Neural progenitor cell (in vitro differentiated cells): ENCODE data around the gene COL8A1.

Source experiments
- CTCF ChIP-seq: fragments of 200-600 bp; sonication (generic); IDR thresholded peaks from 2 replicates; pipeline ENCODE4 v1.5.1; 2017; ENCODE audit warnings: antibody characterized with exemption, mild to moderate bottlenecking
- EZH2 ChIP-seq: fragments of 200-600 bp; sonication (generic); IDR thresholded peaks from 2 replicates; pipeline ENCODE4 v1.6.1; 2017; ENCODE audit warnings: antibody characterized with exemption, mild to moderate bottlenecking, moderate library complexity
- EZH2phosphoT487 ChIP-seq: fragments of 200-600 bp; sonication (generic); IDR thresholded peaks from 2 replicates; pipeline ENCODE4 v1.6.1; 2017; ENCODE audit warnings: antibody characterized with exemption

GRCh38 chr3:99625237-99625622 is 13.2 kb upstream of the COL8A1 start:
- TF ChIP-seq CTCF (no peak), EZH2phosphoT487 (no peak), EZH2 (no peak)
